H1 (cell line): ENCODE measurements around the gene COLEC11.

Source experiments
- BRCA1 ChIP-seq: IDR thresholded peaks from 2 replicates; pipeline ENCODE4 v1.6.1; 2012; ENCODE audit warnings: low read depth, low read length, improper control_type of control experiment
- CEBPB ChIP-seq: IDR thresholded peaks from 2 replicates; pipeline ENCODE4 v1.6.1; 2012; ENCODE audit warnings: low read depth, low read length
- CHD2 ChIP-seq: IDR thresholded peaks from 2 replicates; pipeline ENCODE4 v1.6.1; 2012; ENCODE audit warnings: low read length, improper control_type of control experiment
- GTF2F1 ChIP-seq: IDR thresholded peaks from 2 replicates; pipeline ENCODE4 v1.6.1; 2012; ENCODE audit warnings: low read depth, low read length, improper control_type of control experiment, borderline replicate concordance
- MAFK ChIP-seq: IDR thresholded peaks from 2 replicates; pipeline ENCODE4 v1.6.1; 2012; ENCODE audit warnings: low read depth, mild to moderate bottlenecking, improper control_type of control experiment, low read length
- POLR2A ChIP-seq, 2 experiments: IDR thresholded peaks; 1 replicate in 1 of 2; 2 replicates in 1 of 2; pipeline ENCODE4 v1.6.1; 2011; ENCODE audit warnings: low read depth in 2 of 2, low read length in 2 of 2, mild to moderate bottlenecking in 2 of 2; ENCODE audit errors: control extremely low read depth in 1 of 2
- SP1 ChIP-seq: IDR thresholded peaks from 2 replicates; pipeline ENCODE4 v1.6.1; 2011; ENCODE audit warnings: low read depth, low read length
- TF ChIP-seq, protein P1 (sequence below): fragments of 300-600 bp; sonication (generic); IDR thresholded peaks from 2 replicates; pipeline ENCODE4 v1.7.1; 2012; ENCODE audit warnings: low read length, moderate library complexity, mild to moderate bottlenecking, inconsistent platforms; ENCODE audit not compliant: insufficient replicate concordance
- TF ChIP-seq, protein P2 (sequence below): IDR thresholded peaks from 2 replicates; pipeline ENCODE4 v1.6.1; 2012; ENCODE audit warnings: inconsistent platforms

DNA sequence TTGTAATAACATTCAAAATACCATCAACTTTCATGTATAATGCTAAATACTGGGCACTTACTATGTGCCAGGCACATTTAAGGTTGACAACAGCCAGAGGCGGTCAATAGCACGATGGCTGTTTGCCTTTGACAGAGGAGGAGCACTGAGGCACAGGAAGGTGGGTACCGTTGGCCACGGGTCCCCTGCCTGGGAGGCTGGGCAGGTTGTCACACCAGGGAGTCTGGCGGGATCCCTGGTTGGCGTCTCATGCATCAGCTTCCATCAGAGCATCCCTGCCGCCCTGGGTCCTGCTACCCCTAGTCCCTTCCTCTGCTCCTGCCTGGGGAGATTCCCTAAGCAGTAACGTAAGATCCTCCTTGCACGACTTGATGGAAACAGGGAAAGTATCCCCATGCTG lies 82.5 kb downstream of the COLEC11 start:
- TF ChIP-seq GTF2F1 (no peak), CEBPB (no peak), SP1 (no peak), CHD2 (no peak), BRCA1 (no peak), MAFK (no peak), POLR2A (IDR thresholded peaks at IDR 0.05; ENCODE audit: control extremely low read depth in 1 of 2, low read depth in 2 of 2, low read length in 2 of 2) (no peak)
- TF ChIP-seq, protein P1, sequence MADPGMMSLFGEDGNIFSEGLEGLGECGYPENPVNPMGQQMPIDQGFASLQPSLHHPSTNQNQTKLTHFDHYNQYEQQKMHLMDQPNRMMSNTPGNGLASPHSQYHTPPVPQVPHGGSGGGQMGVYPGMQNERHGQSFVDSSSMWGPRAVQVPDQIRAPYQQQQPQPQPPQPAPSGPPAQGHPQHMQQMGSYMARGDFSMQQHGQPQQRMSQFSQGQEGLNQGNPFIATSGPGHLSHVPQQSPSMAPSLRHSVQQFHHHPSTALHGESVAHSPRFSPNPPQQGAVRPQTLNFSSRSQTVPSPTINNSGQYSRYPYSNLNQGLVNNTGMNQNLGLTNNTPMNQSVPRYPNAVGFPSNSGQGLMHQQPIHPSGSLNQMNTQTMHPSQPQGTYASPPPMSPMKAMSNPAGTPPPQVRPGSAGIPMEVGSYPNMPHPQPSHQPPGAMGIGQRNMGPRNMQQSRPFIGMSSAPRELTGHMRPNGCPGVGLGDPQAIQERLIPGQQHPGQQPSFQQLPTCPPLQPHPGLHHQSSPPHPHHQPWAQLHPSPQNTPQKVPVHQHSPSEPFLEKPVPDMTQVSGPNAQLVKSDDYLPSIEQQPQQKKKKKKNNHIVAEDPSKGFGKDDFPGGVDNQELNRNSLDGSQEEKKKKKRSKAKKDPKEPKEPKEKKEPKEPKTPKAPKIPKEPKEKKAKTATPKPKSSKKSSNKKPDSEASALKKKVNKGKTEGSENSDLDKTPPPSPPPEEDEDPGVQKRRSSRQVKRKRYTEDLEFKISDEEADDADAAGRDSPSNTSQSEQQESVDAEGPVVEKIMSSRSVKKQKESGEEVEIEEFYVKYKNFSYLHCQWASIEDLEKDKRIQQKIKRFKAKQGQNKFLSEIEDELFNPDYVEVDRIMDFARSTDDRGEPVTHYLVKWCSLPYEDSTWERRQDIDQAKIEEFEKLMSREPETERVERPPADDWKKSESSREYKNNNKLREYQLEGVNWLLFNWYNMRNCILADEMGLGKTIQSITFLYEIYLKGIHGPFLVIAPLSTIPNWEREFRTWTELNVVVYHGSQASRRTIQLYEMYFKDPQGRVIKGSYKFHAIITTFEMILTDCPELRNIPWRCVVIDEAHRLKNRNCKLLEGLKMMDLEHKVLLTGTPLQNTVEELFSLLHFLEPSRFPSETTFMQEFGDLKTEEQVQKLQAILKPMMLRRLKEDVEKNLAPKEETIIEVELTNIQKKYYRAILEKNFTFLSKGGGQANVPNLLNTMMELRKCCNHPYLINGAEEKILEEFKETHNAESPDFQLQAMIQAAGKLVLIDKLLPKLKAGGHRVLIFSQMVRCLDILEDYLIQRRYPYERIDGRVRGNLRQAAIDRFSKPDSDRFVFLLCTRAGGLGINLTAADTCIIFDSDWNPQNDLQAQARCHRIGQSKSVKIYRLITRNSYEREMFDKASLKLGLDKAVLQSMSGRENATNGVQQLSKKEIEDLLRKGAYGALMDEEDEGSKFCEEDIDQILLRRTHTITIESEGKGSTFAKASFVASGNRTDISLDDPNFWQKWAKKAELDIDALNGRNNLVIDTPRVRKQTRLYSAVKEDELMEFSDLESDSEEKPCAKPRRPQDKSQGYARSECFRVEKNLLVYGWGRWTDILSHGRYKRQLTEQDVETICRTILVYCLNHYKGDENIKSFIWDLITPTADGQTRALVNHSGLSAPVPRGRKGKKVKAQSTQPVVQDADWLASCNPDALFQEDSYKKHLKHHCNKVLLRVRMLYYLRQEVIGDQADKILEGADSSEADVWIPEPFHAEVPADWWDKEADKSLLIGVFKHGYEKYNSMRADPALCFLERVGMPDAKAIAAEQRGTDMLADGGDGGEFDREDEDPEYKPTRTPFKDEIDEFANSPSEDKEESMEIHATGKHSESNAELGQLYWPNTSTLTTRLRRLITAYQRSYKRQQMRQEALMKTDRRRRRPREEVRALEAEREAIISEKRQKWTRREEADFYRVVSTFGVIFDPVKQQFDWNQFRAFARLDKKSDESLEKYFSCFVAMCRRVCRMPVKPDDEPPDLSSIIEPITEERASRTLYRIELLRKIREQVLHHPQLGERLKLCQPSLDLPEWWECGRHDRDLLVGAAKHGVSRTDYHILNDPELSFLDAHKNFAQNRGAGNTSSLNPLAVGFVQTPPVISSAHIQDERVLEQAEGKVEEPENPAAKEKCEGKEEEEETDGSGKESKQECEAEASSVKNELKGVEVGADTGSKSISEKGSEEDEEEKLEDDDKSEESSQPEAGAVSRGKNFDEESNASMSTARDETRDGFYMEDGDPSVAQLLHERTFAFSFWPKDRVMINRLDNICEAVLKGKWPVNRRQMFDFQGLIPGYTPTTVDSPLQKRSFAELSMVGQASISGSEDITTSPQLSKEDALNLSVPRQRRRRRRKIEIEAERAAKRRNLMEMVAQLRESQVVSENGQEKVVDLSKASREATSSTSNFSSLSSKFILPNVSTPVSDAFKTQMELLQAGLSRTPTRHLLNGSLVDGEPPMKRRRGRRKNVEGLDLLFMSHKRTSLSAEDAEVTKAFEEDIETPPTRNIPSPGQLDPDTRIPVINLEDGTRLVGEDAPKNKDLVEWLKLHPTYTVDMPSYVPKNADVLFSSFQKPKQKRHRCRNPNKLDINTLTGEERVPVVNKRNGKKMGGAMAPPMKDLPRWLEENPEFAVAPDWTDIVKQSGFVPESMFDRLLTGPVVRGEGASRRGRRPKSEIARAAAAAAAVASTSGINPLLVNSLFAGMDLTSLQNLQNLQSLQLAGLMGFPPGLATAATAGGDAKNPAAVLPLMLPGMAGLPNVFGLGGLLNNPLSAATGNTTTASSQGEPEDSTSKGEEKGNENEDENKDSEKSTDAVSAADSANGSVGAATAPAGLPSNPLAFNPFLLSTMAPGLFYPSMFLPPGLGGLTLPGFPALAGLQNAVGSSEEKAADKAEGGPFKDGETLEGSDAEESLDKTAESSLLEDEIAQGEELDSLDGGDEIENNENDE = no peak
- TF ChIP-seq, protein P2, sequence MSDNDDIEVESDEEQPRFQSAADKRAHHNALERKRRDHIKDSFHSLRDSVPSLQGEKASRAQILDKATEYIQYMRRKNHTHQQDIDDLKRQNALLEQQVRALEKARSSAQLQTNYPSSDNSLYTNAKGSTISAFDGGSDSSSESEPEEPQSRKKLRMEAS = no peak
